Measurements from ENCODE around the gene FOXB2. TPM values are rescaled to one million over a fixed set of nuclear protein-coding genes. Genes with fewer than 3 reads are reported as not detected.

FOXB2 gene
- total RNA-seq, 1 donor from 2014 or later, result not detected

DNA sequence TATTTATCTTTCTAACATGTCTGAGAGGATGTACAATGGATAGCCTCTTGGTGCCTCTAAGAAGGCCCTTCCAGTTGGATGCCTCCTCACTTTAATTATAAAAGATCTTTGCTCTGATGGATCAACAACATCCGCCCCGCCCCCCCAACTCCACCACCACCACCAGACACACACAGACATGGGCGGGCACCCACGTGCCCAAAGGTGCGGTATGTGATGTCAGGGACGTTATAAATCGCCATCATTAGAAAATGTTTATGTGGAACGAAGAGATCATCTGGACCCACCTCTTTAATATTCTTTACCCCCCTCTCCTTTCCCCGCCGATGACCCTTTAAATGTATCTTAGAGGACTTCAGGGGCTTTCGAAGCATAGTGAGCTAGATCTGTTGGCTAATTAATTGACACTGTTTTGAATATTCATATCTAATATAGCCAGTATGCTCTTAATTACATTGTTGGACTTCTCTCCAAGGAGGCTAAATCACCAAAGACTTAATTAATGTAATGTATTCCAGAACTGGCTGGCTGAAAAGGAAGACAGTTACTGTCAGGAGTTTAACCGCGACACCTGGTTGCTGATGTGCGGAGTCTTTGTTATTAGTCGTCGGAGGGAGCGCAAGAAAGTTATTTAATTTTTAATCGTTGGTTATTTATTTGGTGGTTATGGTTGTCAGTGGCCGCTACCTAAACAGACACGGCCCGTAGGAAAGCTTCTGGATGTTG lies 6.1 kb upstream of the FOXB2 start:
- no peaks in the 10 kb centered on the region for H3K9me3 ChIP-seq
- no peaks in the 10 kb centered on the region for H3K36me3 ChIP-seq
- H3K27me3 ChIP-seq, result peaks cover 18% of the 10 kb centered on the region
- intact Hi-C loops (cut with DNase I), result no loop called here
- H3K27ac ChIP-seq, result no peak overlapping the region
- H3K4me3 ChIP-seq, result no peak overlapping the region
- DNase-seq (ENCODE audit: extremely low spot score in 2 of 2), result no peak
- no peak for TF ChIP-seq POLR2A (IDR thresholded peaks at IDR 0.05)
- TF ChIP-seq POLR2AphosphoS5 (IDR thresholded peaks at IDR 0.05; ENCODE audit: insufficient read depth in 1 of 2, low read depth in 1 of 2), result no peak
- TF ChIP-seq, protein P1, sequence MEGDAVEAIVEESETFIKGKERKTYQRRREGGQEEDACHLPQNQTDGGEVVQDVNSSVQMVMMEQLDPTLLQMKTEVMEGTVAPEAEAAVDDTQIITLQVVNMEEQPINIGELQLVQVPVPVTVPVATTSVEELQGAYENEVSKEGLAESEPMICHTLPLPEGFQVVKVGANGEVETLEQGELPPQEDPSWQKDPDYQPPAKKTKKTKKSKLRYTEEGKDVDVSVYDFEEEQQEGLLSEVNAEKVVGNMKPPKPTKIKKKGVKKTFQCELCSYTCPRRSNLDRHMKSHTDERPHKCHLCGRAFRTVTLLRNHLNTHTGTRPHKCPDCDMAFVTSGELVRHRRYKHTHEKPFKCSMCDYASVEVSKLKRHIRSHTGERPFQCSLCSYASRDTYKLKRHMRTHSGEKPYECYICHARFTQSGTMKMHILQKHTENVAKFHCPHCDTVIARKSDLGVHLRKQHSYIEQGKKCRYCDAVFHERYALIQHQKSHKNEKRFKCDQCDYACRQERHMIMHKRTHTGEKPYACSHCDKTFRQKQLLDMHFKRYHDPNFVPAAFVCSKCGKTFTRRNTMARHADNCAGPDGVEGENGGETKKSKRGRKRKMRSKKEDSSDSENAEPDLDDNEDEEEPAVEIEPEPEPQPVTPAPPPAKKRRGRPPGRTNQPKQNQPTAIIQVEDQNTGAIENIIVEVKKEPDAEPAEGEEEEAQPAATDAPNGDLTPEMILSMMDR (IDR thresholded peaks at IDR 0.05), result no peak
- H3K4me1 ChIP-seq, result peaks cover 23% of the 10 kb centered on the region

DNA sequence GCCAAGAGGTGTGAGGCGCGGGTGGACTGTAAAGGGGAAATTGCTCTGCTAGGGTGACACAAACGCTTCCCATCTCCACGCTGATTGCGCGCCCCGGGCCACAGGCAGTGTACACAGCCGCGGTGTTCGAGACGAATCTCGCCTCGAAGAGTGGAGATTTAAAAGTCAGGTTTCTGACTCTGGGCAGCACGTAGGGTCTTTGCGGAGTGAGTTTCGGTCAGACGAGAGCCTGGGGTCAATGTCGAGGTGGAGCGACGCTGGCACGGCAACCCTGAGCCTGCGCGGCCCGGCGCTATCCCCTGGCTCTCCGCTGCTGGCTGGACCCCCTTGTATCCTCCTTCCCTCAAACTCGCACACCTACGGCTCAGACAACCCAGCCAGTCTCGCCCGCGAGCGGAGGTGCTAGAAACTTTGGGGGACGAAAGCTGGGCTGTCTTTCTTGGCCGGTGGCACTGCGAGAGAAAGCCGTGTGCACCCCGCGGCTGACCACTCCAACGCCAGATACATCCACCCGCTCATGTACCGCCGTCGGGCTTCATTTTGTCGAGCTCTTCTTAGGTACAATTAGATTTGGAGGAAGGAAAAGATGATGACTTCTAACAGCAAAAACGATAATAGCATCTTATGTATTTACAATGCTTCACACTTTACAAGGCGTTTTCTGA lies 5.4 kb upstream of the FOXB2 start:
- DNase-seq (ENCODE audit: extremely low spot score in 2 of 2), result no peak
- Histone ChIP-seq H3K4me3 (no peak overlapping the region), H3K4me1 (peaks cover 28% of the 10 kb centered on the region), H3K36me3 (no peaks in the 10 kb centered on the region), H3K27ac (no peak overlapping the region), H3K27me3 (peaks cover 19% of the 10 kb centered on the region), H3K9me3 (no peaks in the 10 kb centered on the region)
- intact Hi-C loops (cut with DNase I), result no loop called here
- TF ChIP-seq, protein P1 (IDR thresholded peaks at IDR 0.05), result no peak
- TF ChIP-seq POLR2A (IDR thresholded peaks at IDR 0.05), result no peak

DNA sequence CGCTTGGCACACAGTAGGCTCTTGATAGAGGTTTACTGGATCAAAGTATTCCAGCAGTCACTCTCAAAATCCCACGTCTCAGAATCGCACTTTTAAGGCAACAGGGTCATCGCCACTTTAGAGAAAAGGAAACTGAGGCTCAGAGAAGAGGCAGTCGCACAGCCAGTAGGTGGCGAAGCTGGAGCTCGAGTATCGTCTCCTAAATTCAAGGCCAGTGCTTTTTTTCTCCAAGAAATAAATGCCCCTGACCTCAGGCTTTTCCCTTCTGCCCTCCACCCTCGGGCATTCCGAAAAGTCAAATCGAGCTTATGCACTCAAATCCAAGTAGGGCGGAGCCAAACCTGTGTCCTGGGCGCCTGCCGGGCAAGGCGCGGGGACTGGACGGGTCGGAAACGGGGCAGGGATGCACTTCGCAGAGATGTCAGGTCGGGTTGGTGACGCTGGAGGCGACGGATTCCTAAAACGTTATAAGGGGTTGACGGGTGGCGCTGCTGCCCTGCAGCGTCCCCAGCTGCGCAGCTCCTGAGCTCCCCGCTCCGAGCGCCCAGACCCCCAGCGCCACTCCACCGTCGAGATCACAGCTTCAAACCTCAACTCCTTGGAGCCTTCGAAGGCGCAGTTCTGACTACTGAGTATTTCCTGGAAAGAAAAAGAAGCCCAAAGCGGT lies 4.7 kb upstream of the FOXB2 start:
- Histone ChIP-seq H3K4me1 (peaks cover 32% of the 10 kb centered on the region), H3K4me3 (no peak overlapping the region), H3K27ac (no peak overlapping the region), H3K27me3 (peaks cover 25% of the 10 kb centered on the region), H3K9me3 (no peaks in the 10 kb centered on the region), H3K36me3 (no peaks in the 10 kb centered on the region)
- no peak for DNase-seq (ENCODE audit: extremely low spot score in 2 of 2)
- no peak for TF ChIP-seq POLR2A (IDR thresholded peaks at IDR 0.05)
- no peak for TF ChIP-seq POLR2AphosphoS5 (IDR thresholded peaks at IDR 0.05; ENCODE audit: insufficient read depth in 1 of 2, low read depth in 1 of 2)
- TF ChIP-seq, protein P1 (IDR thresholded peaks at IDR 0.05), result no peak
- intact Hi-C loops (cut with DNase I), result no loop called here

DNA sequence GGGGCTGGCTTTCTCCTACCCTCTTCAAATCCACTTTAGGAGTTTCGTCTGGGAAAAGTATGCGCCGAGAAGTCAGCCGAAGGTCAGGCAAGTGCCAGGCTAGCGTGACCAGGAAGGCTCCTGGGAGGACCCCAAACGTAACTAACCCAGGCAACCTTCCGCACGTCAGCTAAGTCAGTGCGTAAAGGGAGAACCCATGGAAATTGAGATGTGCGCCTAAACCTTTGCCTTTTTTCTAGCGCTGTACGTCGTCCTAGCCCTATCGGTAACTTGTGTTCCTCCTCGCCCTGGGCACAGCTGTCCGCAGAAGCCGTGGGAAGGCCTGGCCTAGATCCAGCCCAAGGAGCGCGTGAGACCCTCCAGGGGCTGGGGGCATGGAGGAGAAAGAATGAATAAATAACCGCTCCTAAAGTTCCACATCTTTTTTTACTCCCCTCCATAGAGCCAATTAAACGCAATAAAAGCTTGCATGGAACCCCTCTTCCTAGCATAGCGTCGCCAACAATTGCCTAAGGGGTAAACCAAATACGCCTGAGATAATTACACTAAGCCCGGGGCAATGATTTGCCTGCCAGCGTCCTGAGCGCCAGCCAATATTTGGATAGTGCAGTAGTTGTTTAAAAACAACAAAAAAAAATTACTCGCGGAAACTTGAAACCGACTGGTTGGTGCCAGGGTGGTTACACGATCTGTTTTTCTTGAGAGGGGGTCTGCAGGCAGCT lies 4.0 kb upstream of the FOXB2 start:
- intact Hi-C loops (cut with DNase I), result no loop called here
- no peaks in the 10 kb centered on the region for H3K36me3 ChIP-seq
- peaks cover 37% of the 10 kb centered on the region for H3K4me1 ChIP-seq
- DNase-seq (ENCODE audit: extremely low spot score in 2 of 2), result no peak
- H3K27me3 ChIP-seq, result peaks cover 31% of the 10 kb centered on the region
- H3K27ac ChIP-seq, result no peak overlapping the region
- TF ChIP-seq POLR2A (IDR thresholded peaks at IDR 0.05) (no peak), POLR2AphosphoS5 (IDR thresholded peaks at IDR 0.05; ENCODE audit: insufficient read depth in 1 of 2, low read depth in 1 of 2) (no peak)
- TF ChIP-seq, protein P1 (IDR thresholded peaks at IDR 0.05), result no peak
- no peak overlapping the region for H3K4me3 ChIP-seq
- no peaks in the 10 kb centered on the region for H3K9me3 ChIP-seq

Measured in vagina (tissue), 2 donors.